ENCODE results near the gene FAM193A.

DNA sequence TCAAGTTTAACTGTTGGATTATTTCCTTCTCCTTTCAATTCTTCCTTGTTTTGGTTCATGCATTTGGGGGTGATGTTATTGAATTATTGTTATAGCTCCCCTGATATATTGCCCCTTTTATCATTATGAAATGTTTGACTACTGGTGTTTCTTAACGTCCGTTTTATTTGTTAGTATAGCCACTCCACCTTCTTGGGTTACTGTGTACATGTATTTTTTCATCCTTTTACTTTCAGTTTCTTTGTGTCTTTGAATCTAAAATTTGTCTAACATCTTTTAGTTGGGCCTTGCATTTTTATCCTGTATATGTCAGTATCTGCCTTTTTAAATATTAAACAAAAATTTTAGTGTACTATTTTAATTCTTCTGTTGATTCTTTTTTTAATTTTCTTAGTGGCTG is 131.0 kb downstream of the FAM193A start:
- TF ChIP-seq GATA2 (IDR thresholded peaks at IDR 0.05; ENCODE audit: low read depth, low read length) (no peak), GATA3 (IDR thresholded peaks at IDR 0.05; ENCODE audit: low read depth, low read length) (no peak)

All from SH-SY5Y (cell line).